Upper lobe of left lung (tissue), 4 donors: ENCODE measurements around the gene RITA1.

ENCODE experiments used
- CTCF ChIP-seq, 6 experiments: fragments of 450-650 bp in 4 of 6; fragments of 200-600 bp in 2 of 6; sonication (generic) in 2 of 6; IDR thresholded peaks; one replicate each; pipeline ENCODE4 v1.5.1; 2016 to 2019; ENCODE audit warnings: antibody characterized with exemption in 6 of 6
- EP300 ChIP-seq, 4 donors: sonication (generic); formaldehyde crosslinking; IDR thresholded peaks; one replicate each; pipeline ENCODE4 v1.5.1; 2017; ENCODE audit warnings: antibody characterized with exemption in 4 of 4, control low read depth in 2 of 4
- POLR2A ChIP-seq, 4 donors: fragments of 450-650 bp; IDR thresholded peaks; one replicate each; pipeline ENCODE4 v1.5.1; 2016 to 2017; ENCODE audit warnings: antibody characterized with exemption in 4 of 4, mild to moderate bottlenecking in 2 of 4
- POLR2AphosphoS5 ChIP-seq, 2 donors: sonication (generic); formaldehyde crosslinking; IDR thresholded peaks; one replicate each; pipeline ENCODE4 v1.5.1; 2017; ENCODE audit warnings: antibody characterized with exemption in 2 of 2

GRCh38 chr12:113230315-113231234, 45.1 kb downstream of the RITA1 start:
- TF ChIP-seq CTCF (IDR thresholded peaks at IDR 0.05) (no peak), POLR2AphosphoS5 (IDR thresholded peaks at IDR 0.05) (no peak), POLR2A (IDR thresholded peaks at IDR 0.05) (no peak), EP300 (IDR thresholded peaks at IDR 0.05) (no peak)
